ENCODE results near the gene SPATS1. TPM values are rescaled to one million over a fixed set of nuclear protein-coding genes. Genes with fewer than 3 reads are reported as not detected.

The SPATS1 gene
- total and polyA plus RNA-seq, 2 of the 4 experiments (the other 2 are of a cell fraction): not detected

DNA sequence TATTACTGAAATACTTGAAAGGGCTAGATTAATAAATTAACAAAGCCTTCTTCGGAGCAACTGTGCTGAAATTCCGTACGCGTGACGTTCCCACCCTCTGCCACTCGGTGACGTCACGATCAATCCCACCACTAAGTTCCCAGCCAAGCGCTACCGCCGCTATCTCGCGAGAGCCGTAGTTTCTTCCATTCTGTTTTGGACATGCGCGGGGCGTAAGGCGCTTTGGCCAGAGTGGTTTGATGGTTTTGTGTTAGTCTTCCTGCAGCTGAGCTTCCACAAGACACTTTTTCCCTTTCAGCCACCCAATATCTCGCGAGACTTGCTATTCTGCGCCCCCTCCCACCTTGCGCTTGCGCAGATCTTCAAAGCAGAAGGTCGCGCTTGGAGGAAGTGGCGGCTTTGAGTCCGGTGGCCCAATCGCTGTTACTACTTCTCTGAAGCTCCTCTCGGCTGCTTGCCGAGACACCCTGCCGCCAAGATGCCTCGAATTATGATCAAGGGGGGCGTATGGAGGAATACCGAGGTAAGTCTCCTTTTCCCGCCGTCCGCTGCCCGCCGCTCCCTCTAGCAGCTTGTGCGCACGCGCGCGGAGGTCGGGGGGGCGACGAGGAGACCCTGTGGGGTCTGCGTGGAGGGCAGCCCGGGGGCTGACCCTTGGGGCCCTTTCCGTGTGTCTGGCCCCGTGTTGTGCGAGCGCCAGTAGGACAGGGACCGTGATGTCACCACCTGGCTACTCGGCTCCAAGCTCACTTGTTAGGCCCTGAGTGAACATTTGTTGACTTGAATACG is 45.1 kb downstream of the SPATS1 start, which contains the start of gene CDC5L:
Gene CDC5L, plus strand, starts transcription at position 361 of the 789 bp plus-strand sequence. Its CDS starts 118 bp downstream, at position 479.
- ChIA-PET POLR2A (ENCODE audit: unreplicated experiment) (no interaction called here), CTCF (interaction anchor here (1.6 kb wide), 1 partner anchor 12 kb away, joined by 4 read pairs; no protein-coding TSS in a partner anchor)

More for the DNA sequence above, 45.1 kb downstream of the SPATS1 start, which contains the start of gene CDC5L:
- peak within 1 kb of the TSS; percentile 76 for H3K18ac ChIP-seq (ENCODE audit: low read depth, low read length)
- peak within 1 kb of the TSS; percentile 92 for H3K56ac ChIP-seq (ENCODE audit: extremely low read depth, insufficient read depth, low read length)
- intact Hi-C loops (cut with micrococcal nuclease) (no loop called here), in situ Hi-C loops (cut with MboI; ENCODE audit: low sequenced_read_pairs) (no loop called here), dilution Hi-C loops (cut with HindIII; ENCODE audit: low sequenced_read_pairs, unreplicated experiment) (no loop called here)
- peak within 1 kb of the TSS; percentile 91 for H4K5ac ChIP-seq (ENCODE audit: low read depth, low read length)
- H3K27ac ChIP-seq (ENCODE audit: insufficient read depth, low read length): peak within 1 kb of the TSS; percentile 94
- peak within 1 kb of the TSS; percentile 83 for H2BK5ac ChIP-seq (ENCODE audit: low read depth, low read length, poor library complexity, severe bottlenecking)
- peak within 1 kb of the TSS; percentile 71; the same call in 1 of the 2 replicates for H2BK120ac ChIP-seq (ENCODE audit: low read depth, low read length)
- H3K4me1 ChIP-seq (ENCODE audit: control insufficient read depth, insufficient read depth, low read length): peaks cover 4% of the 10 kb centered on the region; the same call in 1 of the 2 replicates
- 0 out of 2 replicates have a peak within 1 kb of the TSS, but pooled peaks have one; percentile 41 for H2BK20ac ChIP-seq (ENCODE audit: low read depth, low read length)
- ATAC-seq (ENCODE audit: low read depth) (peak; percentile 91), DNase-seq (peak; percentile 100)
- H3K23ac ChIP-seq (ENCODE audit: low read depth, low read length): peak within 1 kb of the TSS; percentile 93
- WGBS, 2 experiments (ENCODE audit: extremely low coverage in 2 of 2, insufficient read length in 1 of 2): 0% methylated on average over 3 of the region's 56 CpGs; no CpG with 5 or more reads in 1 of the 2 experiments
- H2AK5ac ChIP-seq (ENCODE audit: low read depth, low read length): peak within 1 kb of the TSS; percentile 48; the same call in 1 of the 2 replicates
- peak within 1 kb of the TSS; percentile 75 for H2AK9ac ChIP-seq (replicated peaks; ENCODE audit: low read depth, low read length, poor library complexity)
- peak; percentile 50; the same call in 1 of the 2 replicates for TF ChIP-seq MXI1 (IDR thresholded peaks at IDR 0.05; ENCODE audit: borderline replicate concordance, low read depth, low read length)
- TF ChIP-seq CTCF (conservative IDR thresholded peaks at IDR 0.05; ENCODE audit: low read depth, low read length): no peak
- TF ChIP-seq BHLHE40 (IDR thresholded peaks at IDR 0.05; ENCODE audit: low read depth, low read length): peak; percentile 62
- TF ChIP-seq POLR2A (IDR thresholded peaks at IDR 0.05; ENCODE audit: low read depth, low read length): peak; percentile 89
- TF ChIP-seq MAZ (IDR thresholded peaks at IDR 0.05; ENCODE audit: borderline replicate concordance, low read depth, low read length): peak; percentile 73; the same call in 1 of the 2 replicates
- TF ChIP-seq RCOR1 (IDR thresholded peaks at IDR 0.05; ENCODE audit: insufficient replicate concordance, low read length): no peak
- TF ChIP-seq FOS (IDR thresholded peaks at IDR 0.05; ENCODE audit: low read depth, low read length): peak; percentile 24; the same call in 1 of the 2 replicates
- peak within 1 kb of the TSS; percentile 73 for H3K4me3 ChIP-seq (ENCODE audit: insufficient read depth, low read depth, low read length)
- peaks cover 13 to 40% of the 10 kb centered on the region in 2 experiments for H3K79me1 ChIP-seq (ENCODE audit: low read depth in 1 of 2, low read length in 2 of 2)
- peaks cover 16% of the 10 kb centered on the region for H4K20me1 ChIP-seq (ENCODE audit: insufficient read depth, low read length)
- peaks cover 10% of the 10 kb centered on the region for H3K36me3 ChIP-seq (ENCODE audit: control insufficient read depth, insufficient read depth, low read length)
- H3K27me3 ChIP-seq (ENCODE audit: control insufficient read depth, insufficient read depth, low read length): peaks cover 2% of the 10 kb centered on the region; the same call in 1 of the 2 replicates
- peak within 1 kb of the TSS; percentile 96 for H2AFZ ChIP-seq (replicated peaks; ENCODE audit: low read length, poor library complexity)
- peak within 1 kb of the TSS; percentile 78 to 95 for H4K8ac ChIP-seq (ENCODE audit: low read depth in 2 of 2, low read length in 2 of 2)
- peak within 1 kb of the TSS; percentile 98 for H3K14ac ChIP-seq (replicated peaks; ENCODE audit: low read depth, low read length)
- BruUV-seq (replicated peaks): no TSS peak
- H3K9me3 ChIP-seq (ENCODE audit: control insufficient read depth, insufficient read depth, low read length): no peaks in the 10 kb centered on the region
- H3K9ac ChIP-seq (ENCODE audit: low read depth, low read length): peak within 1 kb of the TSS; percentile 96
- H4K91ac ChIP-seq (ENCODE audit: insufficient read depth, low read depth, low read length): peak within 1 kb of the TSS; percentile 79
- H3K4ac ChIP-seq (ENCODE audit: low read depth, low read length): peak within 1 kb of the TSS; percentile 94
- H3K4me2 ChIP-seq (ENCODE audit: low read depth, low read length): peak within 1 kb of the TSS; percentile 100
- peaks cover 6% of the 10 kb centered on the region for H3K9me1 ChIP-seq (ENCODE audit: insufficient read depth, low read length)
- no peak within 1 kb of the TSS; the same call in 2 of the 3 replicates for H2BK15ac ChIP-seq (ENCODE audit: low read depth, low read length)
